GM21360 (cell line): ENCODE data around the gene FAM20B.

ENCODE experiments used
- ATAC-seq: cut with Tn5 transposase; IDR thresholded peaks from one replicate; pipeline ENCODE4 v1.9.1; 2021; ENCODE audit warnings: mild to moderate bottlenecking, moderate library complexity; ENCODE audit not compliant: unreplicated experiment

Gene FAM20B

DNA sequence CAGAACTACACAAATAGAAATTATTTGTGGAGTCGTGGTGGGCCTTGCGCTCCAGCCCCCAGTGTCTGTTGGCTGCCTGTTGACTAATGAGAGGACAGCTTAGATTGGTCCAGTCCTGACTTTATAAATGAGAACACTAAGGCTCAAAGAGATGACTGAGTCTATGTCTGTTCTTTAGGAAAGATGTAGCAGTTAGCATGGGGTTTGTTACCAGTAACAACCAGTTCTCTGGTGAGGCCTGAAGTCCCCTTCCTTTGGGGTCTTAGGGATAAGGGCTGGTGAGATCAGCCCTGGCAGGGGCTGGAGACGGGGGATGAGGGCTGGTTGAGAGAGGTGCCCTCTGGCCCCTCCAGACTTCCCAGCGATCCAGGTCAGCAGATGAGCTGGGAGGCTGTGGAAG is 65.2 kb downstream of the FAM20B start:
- ATAC-seq, result no peak

DNA sequence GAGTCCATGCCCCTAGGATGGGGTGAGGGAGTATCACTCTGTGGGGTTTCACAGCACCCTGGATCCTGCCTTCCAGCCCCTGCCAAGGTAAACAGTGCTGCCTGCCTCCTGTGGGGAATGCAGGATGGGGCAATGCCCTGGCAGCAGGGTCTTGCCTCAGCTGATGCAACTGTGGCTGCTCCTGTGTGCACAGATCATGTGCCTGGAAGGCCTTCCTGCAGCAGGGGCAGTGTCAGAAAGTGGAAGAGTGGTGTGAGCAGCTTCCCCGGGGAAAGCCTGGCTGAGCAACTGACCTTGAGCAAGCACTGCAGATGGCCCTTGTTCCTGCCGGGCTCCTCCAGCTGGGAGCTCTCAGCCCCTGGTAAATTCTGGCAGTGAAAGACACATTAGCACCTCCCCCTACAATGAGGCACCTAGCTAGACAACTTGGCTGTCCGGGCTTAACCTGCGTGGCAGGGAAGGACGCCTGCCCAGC is 66.0 kb downstream of the FAM20B start:
- no peak for ATAC-seq

DNA sequence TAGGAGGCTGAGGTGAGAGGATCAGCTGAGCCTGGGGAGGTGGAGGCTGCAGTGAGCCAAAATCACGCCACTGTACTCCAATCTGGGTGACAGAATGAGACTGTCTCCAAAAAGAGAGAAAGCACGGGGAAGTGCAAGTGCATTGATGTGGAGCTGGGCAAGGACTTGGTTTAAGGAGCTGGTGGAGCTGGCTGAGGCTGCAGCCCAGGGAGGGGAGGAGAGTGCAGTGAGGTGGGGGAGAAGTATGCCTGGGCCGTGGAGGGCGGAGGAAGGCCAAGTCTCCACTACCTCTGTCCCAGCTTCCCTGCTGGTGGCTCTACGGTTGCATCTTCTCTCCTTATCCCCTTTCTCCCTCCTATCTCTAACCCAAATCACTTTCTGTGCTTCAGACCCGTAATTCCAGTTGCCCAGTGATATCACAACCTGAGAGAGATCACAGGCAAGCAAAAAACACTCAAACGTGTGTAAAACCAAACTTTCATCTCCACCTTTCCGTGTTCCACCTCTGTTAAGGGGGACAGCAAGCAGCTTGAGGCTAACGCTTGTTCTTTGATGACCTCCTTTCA is 67.3 kb downstream of the FAM20B start:
- no peak for ATAC-seq

DNA sequence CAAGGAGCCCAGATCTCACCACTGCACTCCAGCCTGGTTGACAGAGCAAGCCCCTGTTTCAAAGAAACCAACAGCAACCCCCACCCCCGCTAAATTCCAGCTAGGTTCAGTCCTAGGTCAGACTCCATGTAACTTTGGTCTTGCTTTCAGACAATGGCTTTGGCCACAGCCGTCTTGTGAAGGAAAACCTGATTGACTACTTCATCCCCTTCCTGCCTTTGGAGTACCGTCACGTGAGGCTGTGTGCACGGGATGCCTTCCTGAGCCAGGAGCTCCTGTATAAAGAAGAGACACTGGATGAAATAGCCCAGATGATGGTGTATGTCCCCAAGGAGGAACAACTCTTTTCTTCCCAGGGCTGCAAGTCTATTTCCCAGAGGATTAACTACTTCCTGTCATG is 69.1 kb downstream of the FAM20B start:
- ATAC-seq, result no peak

DNA sequence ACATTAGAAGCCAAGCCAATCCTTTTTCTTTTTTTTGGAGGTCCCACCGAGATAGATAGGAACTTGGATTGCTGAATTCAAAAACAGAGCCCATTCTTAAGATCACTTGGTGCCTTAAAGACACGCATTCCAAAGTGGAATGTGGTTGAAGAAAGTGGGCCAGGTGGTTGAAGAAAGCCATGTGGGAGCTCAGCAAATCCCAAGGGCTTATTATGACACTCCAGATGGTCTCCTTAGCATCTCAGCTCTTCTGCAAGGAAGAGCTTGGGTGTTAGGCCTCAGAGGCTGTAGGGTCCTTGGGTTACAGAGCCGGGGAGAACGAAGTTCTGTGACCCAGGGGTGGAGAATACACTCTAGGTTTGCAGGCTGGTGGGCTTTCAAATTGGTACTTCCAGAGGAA is 69.7 kb downstream of the FAM20B start:
- ATAC-seq, result no peak

DNA sequence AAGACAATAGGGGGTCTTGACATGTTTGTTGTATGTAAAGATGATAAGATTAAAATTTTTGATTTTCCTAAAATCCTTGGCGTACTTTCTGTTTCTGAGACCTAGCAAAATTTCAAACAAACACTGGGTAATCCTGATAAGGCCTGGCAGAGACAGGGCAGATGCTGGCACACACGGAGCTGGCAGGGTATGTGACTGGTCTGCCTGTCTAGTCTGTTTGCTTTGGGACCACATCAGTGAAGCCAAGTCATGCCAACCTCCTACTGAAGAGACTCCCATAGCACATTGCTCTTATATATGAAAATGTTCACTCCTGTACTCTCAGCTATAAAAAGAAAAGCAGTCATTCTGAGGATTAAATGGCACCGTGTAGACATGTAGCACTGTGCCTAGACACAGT is 70.2 kb downstream of the FAM20B start:
- no peak for ATAC-seq

DNA sequence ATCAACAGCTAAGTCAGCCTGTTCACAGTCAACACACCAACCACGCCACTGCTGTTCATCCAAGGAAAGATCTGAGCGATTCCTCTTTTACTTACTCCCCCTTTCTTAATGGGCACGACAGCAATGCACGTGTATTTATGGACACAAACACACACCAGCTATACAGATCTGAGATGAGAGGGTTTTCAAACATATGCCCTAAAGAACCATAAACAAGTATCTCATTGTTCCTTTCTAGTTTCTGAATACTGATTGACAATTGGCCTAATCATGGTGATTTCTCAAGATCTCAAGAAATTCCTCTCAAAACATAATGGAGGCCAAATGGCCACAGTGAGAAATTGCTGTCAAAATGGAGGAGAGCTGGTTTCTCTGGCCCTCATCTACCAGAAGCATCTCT is 74.2 kb downstream of the FAM20B start:
- ATAC-seq, result no peak

DNA sequence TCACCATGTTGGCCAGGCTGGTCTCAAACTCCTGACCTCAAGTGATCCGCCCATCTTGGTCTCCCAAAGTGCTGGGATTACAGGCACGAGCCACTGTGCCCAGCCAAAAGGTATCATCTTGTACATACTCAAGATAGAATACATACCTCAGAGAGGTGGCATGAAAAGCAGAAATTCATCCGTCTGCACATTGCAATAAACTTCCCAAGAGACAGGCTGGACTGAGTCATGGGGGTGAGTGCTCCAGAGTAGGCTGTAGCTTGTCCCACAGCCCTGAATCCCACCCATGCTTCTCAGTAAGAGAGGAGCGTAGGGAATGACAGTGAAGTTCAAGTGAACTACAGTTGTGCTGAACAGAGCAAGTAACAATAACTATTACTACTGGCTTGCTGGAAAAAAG is 75.9 kb downstream of the FAM20B start:
- no peak for ATAC-seq

DNA sequence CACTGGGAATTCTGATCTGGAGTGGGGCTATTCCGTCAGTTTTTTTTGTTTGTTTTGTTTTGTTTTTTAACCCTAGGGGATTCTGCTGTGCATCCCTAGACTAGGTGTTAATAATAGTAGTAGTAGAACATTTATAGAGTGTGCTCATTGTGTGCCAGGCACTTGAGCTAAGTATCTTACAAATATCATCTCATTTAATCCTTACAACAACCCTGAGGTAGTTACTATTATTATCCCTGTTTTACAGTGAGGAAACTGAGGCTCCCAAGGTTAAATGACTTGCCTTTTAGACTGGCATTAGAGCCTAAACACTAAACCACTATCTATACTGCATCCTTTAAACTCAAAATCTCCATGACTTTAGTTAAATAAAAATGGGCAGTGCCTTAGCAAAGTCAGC is 78.3 kb downstream of the FAM20B start:
- no peak for ATAC-seq

DNA sequence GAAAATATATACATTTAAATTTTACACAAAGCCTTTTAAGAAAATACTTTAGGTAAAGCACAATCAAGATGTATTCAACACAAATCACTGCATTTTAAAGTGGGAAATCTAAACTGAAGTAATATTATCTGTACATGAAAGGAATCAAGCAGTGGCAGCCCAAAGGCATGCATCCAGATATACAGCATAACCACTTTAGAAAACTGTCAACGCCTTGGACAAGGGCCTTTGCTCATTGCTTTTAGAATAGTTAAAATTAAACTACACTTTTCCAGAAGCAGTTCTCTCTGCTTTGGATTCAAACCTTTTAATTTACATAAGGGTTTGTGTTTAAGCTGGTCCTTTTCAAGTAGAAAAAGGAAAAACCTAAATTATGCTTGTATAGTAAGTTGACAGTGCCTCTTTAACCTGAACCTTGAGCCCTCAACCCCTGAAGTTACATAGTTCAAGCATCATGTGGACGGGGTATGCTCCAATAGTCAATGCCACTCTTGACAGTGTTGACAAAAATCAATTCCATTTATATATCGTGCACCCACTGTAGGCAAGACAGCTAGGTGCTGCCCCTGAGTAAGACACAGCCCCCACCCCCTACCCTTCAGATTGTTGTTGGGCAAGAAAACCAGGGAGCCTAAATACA is 79.0 kb downstream of the FAM20B start:
- ATAC-seq, result no peak

DNA sequence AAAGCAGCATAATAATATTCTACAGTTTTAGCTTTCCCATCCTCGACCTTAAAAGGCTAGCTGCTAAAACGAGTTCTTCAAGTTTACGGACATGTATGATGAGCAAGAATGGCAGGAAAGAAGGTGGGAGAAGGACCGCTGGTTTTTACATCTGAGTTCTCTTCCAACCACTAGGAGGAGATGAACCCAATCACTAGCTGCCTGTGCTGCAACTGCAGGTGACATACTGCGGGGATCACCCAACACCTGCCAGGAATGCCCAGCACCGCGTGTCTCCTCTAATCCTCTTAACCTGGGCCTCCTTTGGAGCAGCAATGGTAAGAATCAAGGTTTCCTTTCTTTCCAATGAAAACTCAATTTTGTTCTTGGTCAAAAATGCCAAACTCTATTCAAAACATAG is 79.7 kb downstream of the FAM20B start:
- ATAC-seq, result no peak

DNA sequence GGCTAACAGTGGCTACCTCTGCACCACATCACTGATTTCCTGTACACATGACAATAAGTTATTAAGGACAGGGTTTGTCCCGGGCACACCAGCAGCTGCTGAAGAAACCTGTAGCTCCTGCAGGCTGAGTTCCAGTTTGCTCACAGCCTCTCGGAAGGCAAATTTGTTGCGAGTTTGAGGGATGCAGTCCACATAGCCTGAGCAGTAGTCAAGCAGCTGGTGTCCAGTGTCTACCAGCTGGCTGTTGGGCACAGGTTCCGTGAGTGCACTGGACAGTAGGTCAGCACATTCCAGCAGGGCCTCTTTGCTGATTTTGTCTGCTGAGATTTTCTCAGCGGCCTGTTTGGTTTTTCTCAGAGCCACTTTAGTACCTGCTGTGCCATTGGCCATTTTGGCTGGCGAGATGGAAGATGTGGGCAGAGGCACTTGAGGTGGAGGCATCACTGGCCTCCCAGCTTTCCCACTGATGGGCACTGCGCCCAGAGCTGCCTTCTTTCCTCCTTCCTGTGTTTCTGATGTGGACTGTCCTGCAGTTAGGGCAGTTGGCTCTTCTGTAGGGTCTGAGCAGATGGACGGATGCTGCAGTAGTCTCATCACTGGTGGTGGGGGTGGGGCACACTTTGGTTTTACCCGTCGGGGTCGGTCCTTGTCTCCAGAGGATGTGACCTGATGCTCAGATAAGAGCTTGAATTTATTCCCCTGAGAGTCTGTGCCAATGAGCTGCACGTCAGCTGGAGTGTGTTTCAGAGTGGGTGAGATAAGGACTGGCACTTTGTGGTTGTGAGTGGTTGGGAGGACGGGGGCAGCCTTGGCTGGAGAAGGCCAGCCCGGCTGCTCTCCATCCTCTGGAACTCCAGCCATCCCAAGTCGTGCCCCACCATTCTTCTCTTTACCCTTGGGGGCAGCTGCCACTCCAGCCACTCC is 82.3 kb downstream of the FAM20B start:
- ATAC-seq, result no peak

DNA sequence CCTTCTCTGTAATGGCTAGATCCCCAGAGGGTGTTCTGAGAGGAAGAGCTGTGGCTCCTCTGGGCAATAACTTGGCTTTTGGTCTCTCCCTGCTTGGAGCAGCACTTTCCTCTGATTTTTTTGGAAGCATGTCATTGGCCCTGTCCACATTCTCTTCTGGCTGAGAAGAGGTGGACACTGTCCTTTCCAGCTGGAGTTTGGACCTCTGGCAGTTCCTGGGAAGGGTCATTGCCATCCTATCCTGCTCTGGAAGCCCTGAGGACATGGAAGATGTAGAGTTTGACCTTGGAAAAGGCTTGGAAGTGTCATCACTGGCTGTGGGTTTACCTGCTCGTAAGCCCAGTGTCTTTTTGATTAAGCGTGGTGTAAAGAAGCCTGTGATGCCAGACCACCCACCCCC is 83.0 kb downstream of the FAM20B start:
- ATAC-seq, result no peak

DNA sequence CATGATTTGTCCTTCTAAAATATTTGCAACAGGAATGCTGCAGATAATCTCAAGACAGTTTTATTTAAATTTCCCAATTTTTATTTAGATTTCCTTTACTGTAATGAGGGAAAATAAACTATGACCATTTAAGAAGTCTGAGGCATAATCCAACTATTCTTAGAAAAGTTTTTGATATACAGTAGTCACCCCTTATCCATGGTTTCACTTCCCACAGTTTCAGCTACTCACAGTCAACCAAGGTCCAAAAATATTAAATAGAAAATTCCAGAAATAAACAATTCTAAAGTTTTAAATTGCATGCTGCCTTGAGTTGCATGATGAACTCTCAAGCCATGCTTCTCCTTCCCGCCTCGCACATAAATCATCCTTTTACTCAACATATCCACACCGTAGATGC is 89.5 kb downstream of the FAM20B start:
- ATAC-seq, result no peak

DNA sequence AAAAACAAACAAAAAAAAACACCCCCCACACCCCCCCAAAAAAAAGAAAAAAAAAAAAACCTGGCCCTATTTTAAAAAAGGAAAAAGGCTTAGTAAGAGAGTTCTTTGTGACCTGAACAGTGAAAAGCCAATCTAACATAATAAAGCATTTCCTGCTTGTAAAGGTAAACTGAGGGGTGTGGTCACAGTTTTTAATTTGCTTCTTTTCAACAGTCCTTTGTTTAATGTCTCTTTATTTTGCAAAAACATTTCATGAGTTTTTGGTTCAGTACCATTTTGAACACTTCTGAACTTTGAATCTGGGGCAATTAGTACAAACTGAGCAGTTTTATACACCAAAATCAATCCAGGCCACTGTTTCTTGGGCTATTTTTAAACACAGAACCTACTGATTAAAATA is 93.8 kb downstream of the FAM20B start:
- no peak for ATAC-seq

DNA sequence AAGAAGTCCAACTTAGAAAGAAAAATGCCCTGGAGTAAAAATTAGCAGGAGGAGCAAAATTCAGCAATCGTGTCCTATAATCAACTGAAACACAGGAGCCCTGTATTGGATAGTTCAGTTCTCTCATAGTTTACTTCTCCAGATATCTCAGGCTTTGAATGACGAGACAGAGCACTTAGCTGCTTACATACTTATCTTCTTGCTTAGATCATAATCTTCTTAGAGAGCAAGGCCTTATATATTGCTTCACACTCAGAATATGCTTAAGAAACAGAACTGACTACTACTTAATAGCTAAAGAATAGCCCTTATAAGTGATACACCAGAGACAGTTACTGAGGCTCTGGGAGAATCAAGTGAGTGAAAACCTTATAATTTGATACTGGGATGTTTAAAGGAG is 95.0 kb downstream of the FAM20B start:
- ATAC-seq, result no peak

DNA sequence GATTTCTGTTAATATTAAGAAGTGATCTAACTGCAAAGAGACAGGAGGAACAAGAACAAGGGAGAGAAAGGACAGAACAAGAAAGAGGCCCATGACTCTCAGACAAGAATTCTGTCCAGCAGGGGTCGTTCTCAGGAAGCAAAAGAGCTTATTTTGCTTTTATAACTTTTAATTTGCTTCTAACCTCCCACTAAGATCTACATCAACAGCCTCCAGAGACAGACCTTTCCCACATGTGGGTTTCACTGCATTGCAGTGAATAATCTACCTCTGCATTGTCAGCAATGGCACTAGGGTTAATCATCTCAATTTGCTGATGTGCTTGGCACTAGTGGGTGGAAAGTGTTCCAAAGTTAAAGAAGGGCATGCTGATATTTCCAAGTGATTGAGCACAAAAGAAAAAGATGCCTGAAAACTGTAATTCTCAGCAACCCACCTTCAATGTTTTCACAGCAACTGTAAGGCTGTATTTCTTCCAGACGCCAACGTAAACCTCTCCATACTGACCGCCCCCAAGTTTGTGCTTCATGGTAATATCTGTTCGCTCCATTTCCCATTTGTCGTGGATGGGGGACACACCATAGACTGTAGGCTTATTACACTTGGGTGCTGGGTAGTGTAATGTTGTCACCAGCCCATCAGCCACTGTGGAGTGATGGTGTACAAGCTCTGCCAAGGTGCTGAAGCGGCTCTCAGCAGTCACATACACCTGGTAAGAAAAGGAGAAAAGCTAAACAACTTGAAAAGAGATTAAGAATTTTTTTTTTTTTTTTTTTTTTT is 95.7 kb downstream of the FAM20B start:
- no peak for ATAC-seq

DNA sequence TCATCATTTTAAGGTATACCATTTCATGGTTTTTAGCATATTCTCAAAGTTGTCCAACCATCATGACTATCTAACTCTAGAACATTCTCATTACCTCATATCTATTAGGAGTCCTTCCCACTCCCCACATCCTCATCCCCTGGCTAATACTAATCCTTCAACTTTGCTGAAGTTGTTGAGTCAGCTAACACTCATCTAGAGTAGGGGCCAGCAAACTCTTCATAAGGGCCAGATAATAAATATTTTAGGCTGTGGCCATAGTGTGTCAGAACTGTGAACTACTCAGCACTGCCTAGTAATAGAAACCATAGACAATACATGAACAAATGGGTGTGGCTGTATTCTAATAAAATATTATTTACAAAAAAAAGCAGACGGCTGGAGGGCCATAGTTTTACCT is 99.2 kb downstream of the FAM20B start:
- no peak for ATAC-seq
